Measurements from ENCODE around the gene ZSCAN32.
A peak's percentile ranks its signal among the peaks of the same experiment; 100 is the strongest.

ZSCAN32 gene

GRCh38 chr16:3383045-3383448 is 17.8 kb downstream of the ZSCAN32 start:
- TF ChIP-seq, protein P1, sequence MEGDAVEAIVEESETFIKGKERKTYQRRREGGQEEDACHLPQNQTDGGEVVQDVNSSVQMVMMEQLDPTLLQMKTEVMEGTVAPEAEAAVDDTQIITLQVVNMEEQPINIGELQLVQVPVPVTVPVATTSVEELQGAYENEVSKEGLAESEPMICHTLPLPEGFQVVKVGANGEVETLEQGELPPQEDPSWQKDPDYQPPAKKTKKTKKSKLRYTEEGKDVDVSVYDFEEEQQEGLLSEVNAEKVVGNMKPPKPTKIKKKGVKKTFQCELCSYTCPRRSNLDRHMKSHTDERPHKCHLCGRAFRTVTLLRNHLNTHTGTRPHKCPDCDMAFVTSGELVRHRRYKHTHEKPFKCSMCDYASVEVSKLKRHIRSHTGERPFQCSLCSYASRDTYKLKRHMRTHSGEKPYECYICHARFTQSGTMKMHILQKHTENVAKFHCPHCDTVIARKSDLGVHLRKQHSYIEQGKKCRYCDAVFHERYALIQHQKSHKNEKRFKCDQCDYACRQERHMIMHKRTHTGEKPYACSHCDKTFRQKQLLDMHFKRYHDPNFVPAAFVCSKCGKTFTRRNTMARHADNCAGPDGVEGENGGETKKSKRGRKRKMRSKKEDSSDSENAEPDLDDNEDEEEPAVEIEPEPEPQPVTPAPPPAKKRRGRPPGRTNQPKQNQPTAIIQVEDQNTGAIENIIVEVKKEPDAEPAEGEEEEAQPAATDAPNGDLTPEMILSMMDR (conservative IDR thresholded peaks at IDR 0.05; ENCODE audit: low read depth, low read length): no peak
- no peak for DNase-seq (ENCODE audit: low read depth)
- no peak overlapping the region for H3K4me3 ChIP-seq (ENCODE audit: low read depth, low read length)

DNA sequence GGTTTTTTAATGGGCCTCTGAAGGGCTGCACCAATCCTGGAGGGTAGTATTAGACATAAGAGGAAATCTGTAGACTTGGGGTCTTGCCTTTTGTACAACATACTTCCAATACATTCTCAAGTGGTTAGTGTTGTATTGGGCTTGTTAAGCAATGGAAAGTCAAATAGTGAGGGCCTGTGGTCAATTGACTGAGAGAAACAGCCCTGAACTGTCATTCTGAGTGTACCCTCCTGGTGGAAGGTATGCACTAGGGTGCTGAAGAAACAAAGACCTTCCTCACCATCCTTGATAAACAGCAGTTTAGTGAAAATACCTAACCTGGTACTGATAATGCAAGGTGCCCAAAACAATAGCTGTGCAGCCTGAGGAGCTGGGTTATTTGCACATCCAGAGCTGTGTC is 22.9 kb downstream of the ZSCAN32 start:
- H3K4me3 ChIP-seq (ENCODE audit: low read depth, low read length): no peak overlapping the region
- no peak for DNase-seq (ENCODE audit: low read depth)
- TF ChIP-seq, protein P1 (conservative IDR thresholded peaks at IDR 0.05; ENCODE audit: low read depth, low read length): no peak

DNA sequence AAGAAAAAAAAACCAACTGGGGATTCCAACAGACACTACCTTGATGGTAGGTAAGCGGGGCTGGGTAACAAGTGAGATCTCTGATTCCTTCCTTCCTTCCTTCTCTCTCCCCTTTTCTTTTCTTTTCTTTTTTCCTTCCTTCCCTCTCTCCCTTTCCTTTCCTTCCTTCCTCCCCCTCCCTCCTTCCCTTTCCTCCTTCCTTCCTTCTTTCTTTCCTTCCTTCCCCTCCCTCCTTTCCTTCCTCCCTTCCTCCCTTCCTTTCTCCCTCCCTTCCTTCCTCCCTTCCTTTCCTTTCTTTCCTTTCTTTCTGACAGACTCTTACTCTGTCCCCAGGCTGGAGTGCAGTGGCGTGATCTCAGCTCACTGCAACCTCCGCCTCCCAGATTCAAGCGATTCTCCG is 25.1 kb downstream of the ZSCAN32 start:
- H3K4me3 ChIP-seq (ENCODE audit: low read depth, low read length): no peak overlapping the region
- DNase-seq (ENCODE audit: low read depth): no peak
- TF ChIP-seq, protein P1 (conservative IDR thresholded peaks at IDR 0.05; ENCODE audit: low read depth, low read length): no peak

DNA sequence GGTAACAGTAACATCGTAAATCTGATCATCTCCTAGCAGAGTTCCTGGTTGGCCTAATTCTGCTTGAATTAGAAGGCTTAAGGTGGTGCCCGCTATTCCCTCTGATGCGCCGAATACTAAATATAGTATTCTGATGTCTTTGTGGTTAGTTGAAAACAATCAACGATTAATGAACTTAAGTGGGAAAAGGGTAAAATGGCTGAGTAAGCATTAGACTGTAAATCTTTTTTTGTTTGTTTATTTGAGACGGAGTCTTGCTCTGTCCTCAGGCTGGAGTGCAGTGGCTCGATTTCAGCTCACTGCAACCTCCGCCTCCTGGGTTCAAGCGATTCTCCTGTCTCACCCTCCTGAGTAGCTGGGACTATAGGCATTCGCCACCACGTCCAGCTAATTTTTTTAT is 31.7 kb downstream of the ZSCAN32 start:
- H3K4me3 ChIP-seq (ENCODE audit: low read depth, low read length): no peak overlapping the region
- DNase-seq (ENCODE audit: low read depth): no peak
- TF ChIP-seq, protein P1 (conservative IDR thresholded peaks at IDR 0.05; ENCODE audit: low read depth, low read length): no peak

- H3K4me3 ChIP-seq (ENCODE audit: low read depth, low read length): peak overlapping the region; percentile 71
- DNase-seq (ENCODE audit: low read depth): peak; percentile 98
- TF ChIP-seq, protein P1 (conservative IDR thresholded peaks at IDR 0.05; ENCODE audit: low read depth, low read length): no peak
These were observed 35.9 kb downstream of the ZSCAN32 start for GRCh38 chr16:3364774-3365427.

DNA sequence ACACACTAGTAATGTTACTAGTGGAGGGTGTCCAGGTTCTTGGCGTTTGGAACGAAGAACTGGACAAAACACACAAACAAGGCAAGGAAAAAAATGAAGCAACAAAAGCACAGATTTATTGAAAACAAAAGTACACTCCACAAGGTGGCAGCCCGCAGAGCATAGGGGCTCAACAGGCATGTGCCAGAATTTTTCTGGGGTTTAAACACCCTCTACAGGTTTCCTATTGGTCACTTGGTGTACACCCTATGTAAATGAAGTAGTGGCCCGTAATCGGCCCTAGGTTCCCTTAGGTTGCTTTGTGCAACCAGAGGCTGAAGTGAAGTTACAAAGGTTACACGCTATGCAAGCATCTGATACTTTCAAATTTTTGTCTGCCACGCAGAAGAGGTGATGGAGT is 37.0 kb downstream of the ZSCAN32 start:
- no peak for DNase-seq (ENCODE audit: low read depth)
- TF ChIP-seq, protein P1 (conservative IDR thresholded peaks at IDR 0.05; ENCODE audit: low read depth, low read length): no peak

DNA sequence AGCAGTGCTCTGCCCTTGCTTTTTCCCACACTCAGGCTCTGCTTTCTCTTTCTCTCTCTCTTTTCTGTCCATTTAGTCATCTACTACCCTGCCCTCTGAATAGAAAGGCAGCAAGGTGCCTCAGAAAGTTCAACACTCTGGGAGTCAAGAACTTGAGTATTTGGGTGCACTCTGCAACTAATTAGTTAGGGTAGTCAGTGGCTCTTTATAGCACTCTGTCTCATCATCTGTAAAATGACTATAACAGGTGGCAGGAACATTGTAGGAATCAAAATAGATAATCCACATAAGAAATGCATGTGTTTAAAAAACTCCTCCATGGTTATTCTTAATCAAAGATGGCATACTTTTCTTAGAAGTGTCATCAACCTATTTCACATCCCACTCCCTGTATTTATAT is 37.9 kb downstream of the ZSCAN32 start:
- H3K4me3 ChIP-seq (ENCODE audit: low read depth, low read length): no peak overlapping the region
- DNase-seq (ENCODE audit: low read depth): no peak
- TF ChIP-seq, protein P1 (conservative IDR thresholded peaks at IDR 0.05; ENCODE audit: low read depth, low read length): no peak

More for the DNA sequence above, 37.0 kb downstream of the ZSCAN32 start:
- no peak overlapping the region for H3K4me3 ChIP-seq (ENCODE audit: low read depth, low read length)

All from choroid plexus epithelial cell (primary cell).